RCC 7860 (cell line): ENCODE data around the gene LAMB3.

Source experiments
- DNase-seq: peaks from one replicate; pipeline ENCODE4 v3.0.0-alpha.2; 2015; ENCODE audit warnings: low spot score
- FAIRE-seq: peaks from 2 replicates; lab custom pipeline; 2012; peaks lifted over from hg19 to GRCh38; lab: Jason Lieb, UNC

The LAMB3 gene

DNA sequence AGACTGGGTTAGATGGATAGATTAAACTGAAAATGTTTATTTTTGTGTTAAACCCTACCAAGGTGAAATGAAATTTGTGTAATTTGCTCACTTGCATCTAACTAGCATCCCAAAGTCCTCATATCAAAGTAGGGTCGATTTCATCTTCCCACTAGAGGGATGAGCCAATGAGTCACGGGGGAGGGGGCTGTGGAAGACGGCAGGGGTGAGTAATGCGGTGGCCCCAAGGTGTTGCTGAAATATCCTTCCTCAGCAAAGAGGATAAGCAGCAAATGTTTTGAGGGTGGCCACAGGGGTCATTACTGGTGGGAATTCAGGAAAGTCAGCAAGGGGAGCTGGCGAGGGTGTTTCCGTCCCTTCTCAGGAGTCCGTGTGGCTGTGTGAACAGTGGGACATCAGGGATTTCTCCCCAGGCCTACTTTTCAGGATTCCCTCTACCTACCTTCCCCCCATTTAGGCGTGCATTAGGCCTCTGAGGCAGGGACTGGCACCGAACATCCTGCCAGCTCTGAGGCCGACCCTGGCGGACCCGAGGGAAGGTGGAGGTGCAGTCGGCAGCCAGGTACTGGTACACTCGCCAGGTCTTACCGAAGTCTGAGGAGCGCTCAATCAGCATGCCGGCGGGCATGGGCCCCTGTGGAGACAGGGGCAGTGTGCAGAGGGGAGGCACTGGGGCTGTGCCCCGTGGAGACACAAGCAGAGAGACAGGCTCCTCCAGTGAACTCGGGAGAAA is 18.1 kb downstream of the LAMB3 start:
- FAIRE-seq (peak; percentile 42), DNase-seq (peak; percentile 71)

DNA sequence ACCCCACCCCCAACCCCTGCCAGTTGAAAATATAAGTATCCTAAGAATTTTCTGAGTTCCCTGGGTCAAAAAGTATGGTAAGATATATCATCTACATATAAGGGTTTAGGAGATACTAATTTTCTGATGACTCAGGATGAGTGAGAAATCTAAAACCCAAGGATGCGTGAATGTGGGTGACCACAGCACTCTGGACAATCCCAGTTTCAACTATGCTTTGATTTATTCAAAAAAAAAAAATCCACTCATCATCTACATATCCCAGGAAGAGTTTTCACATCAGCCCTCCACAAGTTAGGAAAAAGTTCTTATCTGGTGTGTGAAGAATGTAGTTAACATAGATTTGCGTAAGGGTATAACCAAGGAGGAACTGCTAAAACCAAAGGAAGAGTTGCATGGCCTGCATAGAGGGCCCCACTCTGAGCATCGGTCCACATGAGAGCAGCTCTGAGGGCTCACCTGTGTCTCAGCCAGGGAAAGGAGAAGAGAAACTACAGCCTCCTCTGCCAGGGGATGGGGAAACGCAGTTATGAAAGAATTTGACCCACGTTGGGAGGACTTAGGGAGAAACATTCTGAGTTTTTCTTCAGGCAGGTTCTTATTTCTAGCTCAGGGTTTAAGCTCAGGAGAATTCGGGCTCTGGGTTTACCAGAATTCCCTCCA is 18.8 kb downstream of the LAMB3 start:
- FAIRE-seq (peak; percentile 99), DNase-seq (peak; percentile 97)

DNA sequence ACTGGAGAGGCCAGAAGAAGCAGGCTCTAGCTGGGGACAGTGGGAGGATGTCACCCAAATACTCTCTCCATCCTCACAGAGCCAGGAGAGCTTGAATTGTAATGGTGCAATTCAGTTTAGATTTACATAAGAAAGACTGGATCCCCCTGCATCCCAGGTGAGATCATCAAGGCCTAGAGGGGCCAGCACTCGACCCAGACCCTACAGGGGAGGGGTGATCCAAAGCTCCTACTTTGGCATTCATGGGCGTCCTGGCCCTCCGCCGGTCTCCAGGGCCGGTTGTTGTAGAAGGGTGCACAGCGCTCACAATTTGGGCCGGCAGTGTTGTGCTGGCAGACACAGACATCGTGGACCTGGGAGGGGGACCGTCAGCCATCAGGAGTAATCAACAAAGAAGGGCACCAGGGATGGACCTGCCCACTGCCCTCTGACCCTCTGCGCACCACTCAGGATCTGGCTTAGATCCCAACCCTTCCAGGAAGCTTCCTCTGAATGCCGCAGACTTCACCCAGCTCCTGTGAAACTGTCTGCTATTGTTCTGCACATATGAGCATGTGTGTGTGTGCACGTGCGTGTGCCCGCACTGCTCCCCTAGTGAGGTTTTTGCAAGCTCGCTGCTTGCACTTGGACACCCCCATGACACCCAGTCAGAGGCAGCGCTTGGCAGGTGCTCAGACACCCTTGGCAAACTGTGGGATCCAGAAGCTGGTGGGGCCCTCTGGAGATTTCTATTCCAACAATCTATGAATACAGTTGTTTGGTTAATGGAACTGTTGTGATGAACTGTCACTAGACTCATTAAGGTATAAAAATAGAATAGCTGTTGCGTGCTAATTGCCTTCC is 21.6 kb downstream of the LAMB3 start:
- no peak for FAIRE-seq
- no peak for DNase-seq

DNA sequence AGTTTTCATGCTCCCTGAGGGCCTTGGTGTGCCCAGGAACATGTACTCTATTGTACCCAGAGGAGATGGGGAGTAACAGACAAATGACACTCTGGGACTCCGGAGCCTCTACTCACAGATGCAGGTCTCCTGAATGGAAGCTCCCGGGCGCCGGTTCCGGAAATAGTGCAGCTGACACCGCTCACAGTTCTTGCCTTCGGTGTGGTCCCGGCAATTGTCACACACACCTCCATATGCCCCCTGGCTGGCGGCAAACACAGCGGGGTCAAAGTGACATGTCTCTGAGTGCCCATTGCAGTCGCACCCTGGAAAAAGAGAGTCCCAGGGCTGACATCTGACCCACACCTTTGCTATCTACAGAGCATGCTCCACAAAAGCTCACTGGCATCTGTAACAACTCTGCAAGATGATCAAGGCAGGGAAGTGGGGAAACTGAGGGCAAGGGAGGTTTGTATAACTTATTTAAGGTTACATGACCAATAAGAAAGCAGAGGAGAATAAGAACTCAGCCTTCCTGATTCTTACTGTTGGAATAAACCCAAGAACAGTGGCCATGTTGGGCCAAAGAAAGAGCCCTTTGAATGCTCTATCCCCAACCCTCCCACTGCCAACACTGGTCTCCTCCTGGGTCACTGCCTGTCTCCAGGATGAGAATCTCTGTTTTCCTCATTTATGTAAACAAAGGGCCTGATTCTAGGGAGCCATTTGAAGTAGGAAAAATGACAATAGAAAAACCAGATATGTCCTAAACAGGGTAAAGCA is 22.4 kb downstream of the LAMB3 start:
- FAIRE-seq, result no peak
- no peak for DNase-seq

DNA sequence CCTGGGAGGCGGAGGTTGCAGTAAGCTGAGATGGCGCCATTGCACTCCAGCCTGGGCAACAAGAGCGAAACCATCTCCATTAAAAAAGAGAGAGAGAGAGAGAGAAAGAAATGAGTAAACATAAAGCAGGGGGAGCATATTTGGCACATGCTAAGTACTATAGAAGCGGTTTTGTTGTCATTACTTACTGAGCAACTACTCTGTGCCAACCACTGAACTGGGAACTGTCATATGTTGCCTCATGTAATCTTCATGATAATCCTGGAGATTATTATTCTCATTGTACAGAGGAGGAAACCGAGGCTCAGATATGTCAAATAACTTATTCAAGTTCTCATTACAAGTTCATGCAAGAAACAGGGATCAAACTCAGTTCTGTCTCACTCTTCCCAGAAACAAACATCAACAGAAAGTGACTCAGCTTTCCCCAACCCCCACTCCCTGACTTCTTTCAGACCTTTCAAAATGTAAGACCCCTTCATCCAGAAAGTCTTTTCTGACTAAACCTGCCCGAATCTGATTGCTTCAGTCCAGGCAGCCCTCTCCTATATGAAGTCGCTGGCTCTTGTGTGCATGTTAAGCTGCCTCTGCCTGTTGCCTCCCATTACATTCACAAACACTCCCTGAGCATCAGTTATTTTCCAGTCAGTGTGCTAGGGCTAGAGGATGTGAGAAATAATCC is 23.5 kb downstream of the LAMB3 start:
- DNase-seq (no peak), FAIRE-seq (no peak)

DNA sequence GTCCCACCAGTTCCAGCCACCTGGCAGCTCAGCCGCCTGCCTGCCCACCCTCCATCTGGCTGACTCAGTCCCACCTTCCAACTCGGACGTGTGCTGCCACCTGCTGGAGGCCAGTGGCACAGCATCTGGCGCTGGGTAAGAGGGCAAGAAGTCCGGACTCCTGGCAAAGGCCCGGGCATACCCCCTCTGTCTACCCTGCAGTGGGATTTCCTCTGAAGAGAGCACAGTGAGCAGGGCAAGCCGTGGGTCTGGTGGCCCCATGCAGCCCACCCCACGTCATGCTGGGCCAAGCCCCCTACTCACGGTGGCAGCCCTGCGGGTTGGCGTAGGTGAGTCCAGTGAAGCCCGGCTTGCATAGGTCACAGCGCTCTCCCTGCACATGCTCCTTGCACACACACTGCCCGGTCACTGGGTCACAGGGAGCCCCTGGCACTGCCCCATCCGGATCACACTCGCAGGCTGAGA is 24.5 kb downstream of the LAMB3 start:
- peak; percentile 67 for DNase-seq
- no peak for FAIRE-seq

DNA sequence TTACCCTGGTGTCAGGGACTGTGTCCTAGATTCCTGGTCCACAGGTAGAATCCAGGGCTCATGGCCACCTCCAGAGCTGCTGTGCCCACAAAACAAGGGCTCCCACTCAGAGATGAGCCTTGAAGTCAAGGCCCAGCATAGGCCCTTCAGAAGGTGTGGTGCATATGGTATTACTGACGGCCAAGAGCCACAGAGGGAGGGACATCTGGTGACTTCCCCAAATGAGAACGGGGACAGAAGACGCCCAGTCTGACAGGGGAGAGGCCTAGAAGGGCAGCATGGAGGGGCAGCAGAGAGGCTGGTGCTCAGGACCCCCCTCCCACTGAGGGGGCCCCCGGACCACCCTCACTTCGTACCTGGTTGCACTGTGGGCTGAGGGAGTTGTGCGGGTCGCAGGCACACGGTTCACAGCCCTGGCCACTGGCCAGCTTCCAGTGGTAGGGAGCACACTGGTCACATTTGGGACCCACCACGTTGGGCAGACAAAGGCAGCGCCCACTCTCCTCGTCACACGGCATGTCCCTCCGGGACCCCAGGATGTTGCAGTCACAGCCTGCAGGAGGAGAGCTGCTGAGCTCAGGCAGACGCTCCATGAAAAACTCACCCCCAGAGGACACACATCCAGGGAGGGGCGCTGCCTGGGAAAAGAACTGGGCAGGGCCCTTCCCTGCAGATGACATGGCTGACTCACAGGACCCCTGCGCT is 25.0 kb downstream of the LAMB3 start:
- DNase-seq (no peak), FAIRE-seq (no peak)

DNA sequence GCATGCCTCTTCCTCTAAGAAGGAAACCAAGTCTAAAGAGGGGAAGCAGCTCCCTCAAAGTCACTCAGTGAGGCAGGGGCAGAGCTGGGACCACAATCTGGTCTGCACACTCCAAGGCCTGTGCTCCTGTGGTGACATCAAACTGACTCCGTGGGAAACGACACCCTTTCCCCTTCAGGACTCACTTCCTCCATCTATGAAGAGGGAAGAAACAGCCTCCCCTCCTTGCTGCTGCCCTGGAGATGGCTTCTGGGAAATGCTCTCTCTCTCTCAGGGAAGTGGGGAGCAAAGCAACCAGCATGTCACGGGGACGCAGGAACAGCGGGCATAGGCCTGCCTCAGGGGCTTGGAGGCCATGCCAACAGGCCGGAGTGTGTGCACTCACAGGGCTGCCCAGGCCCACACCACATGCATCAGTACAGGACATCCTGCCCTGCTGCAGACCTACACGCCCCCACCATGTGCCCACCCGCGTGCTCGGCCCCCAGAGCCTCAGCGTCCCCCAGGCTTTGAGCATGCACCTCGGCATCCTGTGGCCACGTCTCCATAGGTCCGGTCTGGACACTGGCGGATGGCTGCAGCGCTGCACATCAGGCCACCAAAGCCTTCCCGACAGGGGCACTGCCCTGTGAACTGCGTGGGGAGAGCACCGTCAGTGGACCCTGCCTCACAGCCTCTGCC is 25.7 kb downstream of the LAMB3 start:
- no peak for DNase-seq

DNA sequence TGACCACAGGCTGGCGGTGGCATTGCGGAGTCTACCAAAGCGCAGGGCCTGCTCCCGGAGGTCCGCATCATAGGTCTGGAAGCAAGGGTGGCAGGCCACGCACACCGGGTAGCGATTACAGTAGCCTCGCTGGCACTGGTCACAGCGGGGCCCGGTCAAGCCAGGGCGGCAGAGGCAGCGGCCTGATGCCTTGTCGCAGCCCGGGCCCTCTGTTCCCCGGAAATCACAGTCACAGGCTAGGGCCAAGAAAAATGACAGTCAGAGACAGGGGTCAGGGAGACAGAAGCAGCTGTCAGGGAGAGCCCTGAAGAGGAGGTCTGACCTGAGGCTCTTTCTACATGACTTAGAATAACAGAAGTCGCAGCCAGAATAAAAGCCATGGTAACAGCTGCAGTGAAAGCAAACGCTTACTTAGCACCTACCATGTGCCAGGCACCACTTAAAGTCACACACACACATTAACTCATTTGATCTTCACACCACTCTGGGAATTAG is 26.4 kb downstream of the LAMB3 start:
- DNase-seq, result no peak
- no peak for FAIRE-seq

More for the DNA sequence above, 25.7 kb downstream of the LAMB3 start:
- FAIRE-seq, result no peak

DNA sequence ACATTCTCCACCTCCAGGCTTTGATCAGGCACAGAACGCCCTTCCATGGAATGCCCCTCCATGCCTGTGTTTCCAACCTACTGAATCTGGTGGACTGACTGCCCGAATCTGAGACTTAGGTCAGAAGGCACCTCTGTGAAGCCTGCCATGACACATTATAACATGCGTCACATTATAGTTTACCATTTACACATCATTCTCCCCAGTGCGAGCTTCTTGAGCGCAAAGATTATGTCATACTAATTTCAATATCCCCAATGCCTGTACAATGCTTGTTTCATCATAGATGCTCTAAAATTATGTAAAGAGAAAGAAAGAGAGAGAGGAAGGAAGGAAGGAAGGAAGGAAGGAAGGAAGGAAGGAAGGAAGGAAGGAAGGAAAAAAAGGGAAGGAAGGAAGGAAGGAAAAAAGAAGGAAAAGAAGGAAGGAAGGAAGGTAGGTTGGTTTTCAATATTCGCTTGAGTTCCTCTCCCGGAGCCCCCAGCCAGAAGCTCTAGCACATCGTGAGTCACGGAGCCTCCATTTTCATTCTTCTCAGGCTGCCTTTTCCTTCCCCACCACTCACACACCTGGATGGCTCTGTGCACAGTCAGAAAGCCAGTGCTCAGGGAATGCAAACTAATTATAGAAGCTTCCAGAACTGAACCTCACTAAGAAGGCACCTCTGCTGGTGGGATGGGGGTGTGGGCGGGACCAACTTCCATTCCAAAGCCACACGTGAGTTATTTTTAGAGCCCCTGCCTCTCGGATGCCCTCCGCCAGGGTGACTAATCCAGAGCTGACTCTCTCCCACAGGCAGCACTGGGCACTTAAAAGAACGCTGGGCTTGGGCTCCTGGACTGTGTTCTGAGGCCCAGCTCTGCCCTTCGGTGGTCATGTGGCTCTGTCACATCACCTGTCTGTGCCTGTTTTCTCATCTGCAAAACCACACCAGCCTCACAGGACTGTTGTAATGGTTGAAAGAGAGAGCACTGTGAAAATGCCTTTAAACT is 27.4 kb downstream of the LAMB3 start:
- DNase-seq, result peak; percentile 57
- FAIRE-seq, result peak; percentile 51

DNA sequence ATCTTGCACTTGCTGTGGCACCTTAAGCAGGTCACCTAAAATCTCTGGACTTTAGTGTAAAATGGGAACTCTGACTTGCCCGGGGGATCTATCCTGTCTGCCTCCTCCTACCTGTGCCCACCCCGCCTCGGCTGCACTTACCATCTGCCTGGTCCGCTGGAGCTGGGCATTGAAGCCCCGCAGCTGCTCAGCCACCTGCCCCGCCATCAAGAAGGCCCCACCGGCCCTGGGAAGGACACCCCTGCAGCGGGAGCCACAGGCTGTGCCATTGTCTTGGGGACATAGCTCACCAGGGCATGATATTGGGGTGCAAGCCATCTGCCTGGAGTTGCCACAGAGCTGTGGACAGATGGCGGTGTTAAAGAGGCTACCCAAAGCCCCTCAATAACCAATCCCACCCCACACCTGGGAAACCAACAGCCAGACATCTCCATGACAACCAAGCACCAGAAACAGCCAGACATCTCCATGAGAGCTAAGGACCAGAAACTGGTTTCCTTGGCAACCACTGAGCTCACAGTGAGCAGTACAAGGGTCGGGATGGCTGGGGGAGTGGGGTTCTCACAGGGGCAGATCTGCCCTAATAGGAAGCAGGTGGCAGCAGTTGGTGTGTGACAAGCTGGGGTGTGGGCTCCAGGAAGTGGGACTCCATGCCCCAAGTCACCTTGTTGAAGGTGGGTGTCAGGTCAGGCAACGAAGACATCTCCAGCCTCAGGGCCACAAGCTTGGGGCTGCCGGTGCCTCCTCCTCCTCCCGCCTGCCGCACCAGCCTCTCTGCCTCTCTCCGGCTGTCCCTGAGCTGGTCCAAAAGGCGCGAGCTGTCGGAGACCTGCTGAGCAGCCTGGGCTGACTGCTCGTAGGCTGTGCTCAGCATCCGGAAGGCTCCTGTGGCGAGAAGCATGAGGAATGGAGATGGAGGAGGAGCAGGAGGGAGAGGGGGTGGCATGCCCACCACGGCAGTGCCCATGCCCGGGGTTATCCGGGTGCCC is 29.1 kb downstream of the LAMB3 start:
- DNase-seq (no peak), FAIRE-seq (no peak)

DNA sequence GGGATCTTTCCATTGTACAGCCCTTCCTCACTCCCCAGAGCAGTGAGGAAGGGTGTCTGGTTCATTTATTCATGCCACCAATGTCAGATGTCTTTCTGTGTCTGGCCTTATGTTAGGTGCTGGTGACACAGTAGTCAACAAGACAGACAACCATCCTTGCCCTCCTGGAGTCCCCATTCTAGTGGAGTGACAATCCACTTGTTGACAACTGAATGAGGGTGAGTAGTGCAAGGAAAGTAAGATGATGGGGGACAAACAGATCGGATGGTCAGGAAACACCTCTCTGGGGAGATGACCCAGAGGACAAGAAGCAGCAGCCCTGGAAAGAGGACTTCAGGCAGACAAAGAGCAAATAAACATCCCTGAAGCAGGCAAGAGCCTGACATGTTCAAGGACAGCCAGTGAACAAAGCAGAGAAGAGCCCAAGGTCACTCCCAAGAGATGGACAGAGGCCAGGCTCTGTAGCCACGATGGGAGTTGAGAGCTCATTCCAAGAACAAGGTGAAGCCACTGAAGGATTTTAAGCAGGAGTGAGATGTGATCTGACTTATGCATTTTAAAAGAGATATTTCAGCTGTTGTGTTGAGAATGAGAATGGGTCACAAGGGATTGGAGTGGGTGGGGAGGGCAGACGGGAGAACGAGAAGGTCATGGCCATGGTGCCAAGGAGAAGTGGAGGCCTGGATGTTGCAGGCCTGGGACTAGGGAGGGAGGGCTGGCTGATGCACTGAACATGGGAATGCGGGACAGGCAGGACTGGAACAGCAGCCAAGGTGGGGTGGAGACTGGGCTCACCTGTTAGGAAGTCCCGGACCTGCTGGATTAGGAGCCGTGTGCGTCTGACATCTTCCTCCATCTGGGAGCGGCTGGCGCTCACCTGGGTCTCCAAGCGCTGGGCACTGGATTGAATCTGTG is 30.2 kb downstream of the LAMB3 start:
- FAIRE-seq (no peak), DNase-seq (no peak)

DNA sequence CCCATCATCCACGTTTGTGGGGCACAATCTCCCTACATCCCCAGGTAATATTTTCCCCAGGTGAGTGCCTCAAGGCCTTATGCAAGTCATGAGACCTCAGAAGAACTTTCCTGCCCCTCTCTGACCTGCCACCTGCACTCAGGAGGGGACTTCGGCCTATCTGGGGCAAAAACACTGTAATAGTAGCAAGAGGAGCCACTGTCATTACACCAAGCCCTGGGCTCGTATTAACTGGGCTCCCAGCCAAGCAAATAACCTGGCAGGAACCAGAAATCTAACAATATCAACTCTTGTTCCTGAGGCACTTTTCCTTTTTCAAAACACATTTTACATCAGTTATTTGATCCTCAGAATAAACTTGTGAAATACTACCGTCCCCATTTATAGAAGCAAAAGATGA is 30.9 kb downstream of the LAMB3 start:
- FAIRE-seq (no peak), DNase-seq (no peak)

DNA sequence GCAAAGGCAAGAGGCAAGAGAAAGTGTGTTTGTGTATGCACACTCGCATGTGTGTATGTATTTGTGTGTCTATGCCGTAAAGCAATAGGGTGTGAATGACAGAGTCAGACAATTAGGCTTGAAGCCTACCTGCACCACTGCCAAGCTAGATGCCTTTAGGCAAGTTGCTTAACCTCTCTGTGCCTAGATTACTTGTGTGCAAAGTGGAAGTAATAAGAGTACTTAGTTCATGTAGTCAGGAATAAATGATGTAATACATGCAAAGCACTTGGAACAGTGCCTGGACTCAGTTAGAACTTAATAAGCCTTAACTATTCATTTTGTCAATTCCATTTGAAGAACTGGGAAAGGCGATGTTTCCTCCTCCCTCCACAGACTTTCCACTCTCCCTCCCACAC is 31.7 kb downstream of the LAMB3 start:
- DNase-seq, result no peak

DNA sequence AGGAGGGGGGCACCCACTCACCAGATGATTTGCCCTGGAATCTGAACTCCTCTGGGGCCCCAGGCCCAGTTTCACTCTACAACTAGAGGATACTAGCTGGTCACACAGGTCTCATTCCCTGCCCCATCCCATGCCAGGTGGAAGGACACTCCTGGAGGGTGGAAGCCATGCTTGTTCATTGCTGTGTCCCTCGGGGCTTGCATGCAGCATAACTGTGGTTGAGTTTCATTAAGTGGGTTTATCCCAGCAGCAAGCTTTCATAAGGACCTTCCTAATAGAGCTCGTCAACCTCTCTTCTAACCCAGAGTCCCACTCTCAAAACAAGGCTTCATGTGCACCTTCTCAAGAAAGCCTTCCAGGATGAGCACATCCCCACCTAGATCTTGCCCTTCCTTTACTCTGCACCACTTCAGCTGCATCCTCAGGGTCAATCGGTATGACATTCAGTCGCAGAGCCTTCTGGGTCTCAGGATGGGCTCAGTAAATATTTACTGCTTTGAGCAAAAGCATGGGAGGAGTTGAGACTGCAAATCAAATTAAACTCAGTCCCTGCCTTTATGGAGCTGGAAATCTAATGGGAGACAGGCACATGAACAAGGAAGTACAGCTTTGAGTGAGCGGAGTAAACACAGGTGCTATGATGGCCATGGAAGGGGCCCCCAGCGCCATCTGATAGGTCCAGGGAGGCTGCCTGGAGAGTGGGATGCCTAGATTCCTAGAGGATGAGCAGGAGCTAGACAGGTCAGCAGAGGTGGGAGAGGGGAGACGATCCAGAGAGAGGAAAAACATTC is 32.3 kb downstream of the LAMB3 start:
- DNase-seq (no peak), FAIRE-seq (no peak)

More for the DNA sequence above, 31.7 kb downstream of the LAMB3 start:
- FAIRE-seq, result no peak
